Gastroesophageal sphincter (tissue), 4 donors: ENCODE measurements around the gene ROR1. TPM values are rescaled to one million over a fixed set of nuclear protein-coding genes. Genes with fewer than 3 reads are reported as not detected.

Experiments used
- ATAC-seq: fragments of 150-250 bp; one replicate; pipeline ENCODE4 v1.9.1; 2016; ENCODE audit warnings: mild to moderate bottlenecking, moderate library complexity
- H3K27ac ChIP-seq, 4 donors: fragments of 200-600 bp; sonication (generic) in 3 of 4; 1 replicate in 3 of 4; 2 replicates in 1 of 4; pipeline ENCODE4 v1.5.1; 2016 to 2019
- H3K27me3 ChIP-seq: fragments of 200-600 bp; sonication (generic); one replicate; pipeline ENCODE4 v1.5.1; 2019
- H3K36me3 ChIP-seq, 2 donors: fragments of 200-600 bp; sonication (generic); one replicate each; pipeline ENCODE4 v1.5.1; 2019; ENCODE audit warnings: control low read depth in 1 of 2
- H3K4me1 ChIP-seq, 3 donors: fragments of 200-600 bp; sonication (generic); 1 replicate in 2 of 3; 2 replicates in 1 of 3; pipeline ENCODE4 v1.5.1; 2016 to 2019; ENCODE audit warnings: control low read depth in 2 of 3
- H3K4me3 ChIP-seq, 2 donors: fragments of 200-600 bp; sonication (generic); one replicate each; pipeline ENCODE4 v1.5.1; 2019; ENCODE audit warnings: mild to moderate bottlenecking in 1 of 2, moderate library complexity in 1 of 2
- H3K9me3 ChIP-seq, 3 donors: fragments of 200-600 bp; sonication (generic); one replicate each; pipeline ENCODE4 v1.5.1; 2017 to 2019; ENCODE audit warnings: control low read depth in 2 of 3
- CTCF ChIP-seq, 4 experiments: fragments of 200-600 bp in 2 of 4; fragments of 450-650 bp in 2 of 4; sonication (generic) in 1 of 4; IDR thresholded peaks; one replicate each; pipeline ENCODE4 v1.5.1; 2017 to 2019; ENCODE audit warnings: antibody characterized with exemption in 4 of 4, mild to moderate bottlenecking in 2 of 4, moderate library complexity in 2 of 4
- EP300 ChIP-seq: sonication (generic); formaldehyde crosslinking; IDR thresholded peaks from one replicate; pipeline ENCODE4 v1.6.1; 2017; ENCODE audit warnings: antibody characterized with exemption, mild to moderate bottlenecking
- POLR2A ChIP-seq, 2 donors: fragments of 450-650 bp; IDR thresholded peaks; one replicate each; pipeline ENCODE4 v1.6.1; 2017; ENCODE audit warnings: antibody characterized with exemption in 2 of 2, mild to moderate bottlenecking in 2 of 2, moderate library complexity in 1 of 2
- POLR2AphosphoS5 ChIP-seq: sonication (generic); formaldehyde crosslinking; IDR thresholded peaks from one replicate; pipeline ENCODE4 v1.6.1; 2017; ENCODE audit warnings: antibody characterized with exemption
- WGBS, 2 donors: methylation state at CpG; one replicate each; pipeline ENCODE4 v1.1.5; 2018; ENCODE audit warnings: low coverage in 1 of 2; 5-methylcytosine and 5-hydroxymethylcytosine counted together
- total RNA-seq, 4 donors: library from RNA; depleted of rRNA; stranded (reverse); fragments of >200 nt; gene quantifications; one replicate each; pipeline ENCODE4 v1.1.0, GENCODE V29; 2016

Gene ROR1
- total RNA-seq, 4 donors from 2014 or later: 5.0 to 38.0 (median 8.3) TPM

GRCh38 chr1:63756839-63757238, 17.0 kb upstream of the ROR1 start:
- Histone ChIP-seq H3K36me3 (no peaks in the 10 kb centered on the region), H3K9me3 (no peaks in the 10 kb centered on the region), H3K27ac (no peak overlapping the region), H3K27me3 (no peaks in the 10 kb centered on the region), H3K4me1 (no peaks in the 10 kb centered on the region), H3K4me3 (no peak overlapping the region)
- no peak for TF ChIP-seq CTCF (IDR thresholded peaks at IDR 0.05)
- no peak for TF ChIP-seq EP300
- no peak for TF ChIP-seq POLR2A (IDR thresholded peaks at IDR 0.05)
- no peak for TF ChIP-seq POLR2AphosphoS5
- no peak for ATAC-seq

GRCh38 chr1:63757334-63757733, 16.5 kb upstream of the ROR1 start:
- H3K4me1 ChIP-seq: no peaks in the 10 kb centered on the region
- no peak for ATAC-seq

GRCh38 chr1:63758791-63759190, 15.0 kb upstream of the ROR1 start:
- Histone ChIP-seq H3K27ac (no peak overlapping the region), H3K4me3 (no peak overlapping the region), H3K27me3 (no peaks in the 10 kb centered on the region), H3K36me3 (no peaks in the 10 kb centered on the region), H3K4me1 (no peaks in the 10 kb centered on the region), H3K9me3 (no peaks in the 10 kb centered on the region)
- no peak for ATAC-seq
- TF ChIP-seq CTCF (IDR thresholded peaks at IDR 0.05) (no peak), EP300 (no peak), POLR2AphosphoS5 (no peak), POLR2A (IDR thresholded peaks at IDR 0.05) (no peak)
- 64 to 89% methylated on average over 6 of the region's 6 CpGs for WGBS, 2 donors

More at GRCh38 chr1:63757334-63757733, 16.5 kb upstream of the ROR1 start:
- H3K9me3 ChIP-seq: no peaks in the 10 kb centered on the region
- TF ChIP-seq POLR2A (IDR thresholded peaks at IDR 0.05): no peak
- no peak for TF ChIP-seq POLR2AphosphoS5
- TF ChIP-seq EP300: no peak
- no peak for TF ChIP-seq CTCF (IDR thresholded peaks at IDR 0.05)
- no peaks in the 10 kb centered on the region for H3K36me3 ChIP-seq
- H3K27me3 ChIP-seq: no peaks in the 10 kb centered on the region
- H3K27ac ChIP-seq: no peak overlapping the region
- H3K4me3 ChIP-seq: no peak overlapping the region

GRCh38 chr1:63759778-63760177, 14.0 kb upstream of the ROR1 start:
- Histone ChIP-seq H3K4me3 (no peak overlapping the region), H3K4me1 (no peaks in the 10 kb centered on the region), H3K9me3 (no peaks in the 10 kb centered on the region), H3K27me3 (no peaks in the 10 kb centered on the region), H3K27ac (no peak overlapping the region), H3K36me3 (no peaks in the 10 kb centered on the region)
- no peak for TF ChIP-seq POLR2AphosphoS5
- no peak for TF ChIP-seq POLR2A (IDR thresholded peaks at IDR 0.05)
- TF ChIP-seq CTCF (IDR thresholded peaks at IDR 0.05): no peak
- no peak for TF ChIP-seq EP300
- ATAC-seq: no peak

- Histone ChIP-seq H3K27ac (no peak overlapping the region), H3K4me1 (peaks cover 0 to 20% (median 0%) of the 10 kb centered on the region in 3 donors), H3K9me3 (no peaks in the 10 kb centered on the region), H3K27me3 (peaks cover 3% of the 10 kb centered on the region), H3K36me3 (no peaks in the 10 kb centered on the region), H3K4me3 (no peak overlapping the region)
- WGBS, 2 donors: 25% methylated on average over 1 of the region's 1 CpG; no CpG with 5 or more reads in 1 of the 2 donors
- TF ChIP-seq CTCF (IDR thresholded peaks at IDR 0.05) (no peak), POLR2A (IDR thresholded peaks at IDR 0.05) (no peak), POLR2AphosphoS5 (no peak), EP300 (no peak)
- no peak for ATAC-seq
Observed at GRCh38 chr1:63770381-63770780, 3.4 kb upstream of the ROR1 start.
